Liver (tissue), 9 donors: ENCODE measurements around the gene POLN. TPM values are rescaled to one million over a fixed set of nuclear protein-coding genes. Genes with fewer than 3 reads are reported as not detected.
A peak's percentile ranks its signal among the peaks of the same experiment; 100 is the strongest.

Experiments used
- DNase-seq: peaks from one replicate; pipeline ENCODE4 v3.0.0-alpha.2; 2017; ENCODE audit warnings: low spot score
- H3K27ac ChIP-seq, 2 donors: one replicate each; pipeline ENCODE4 v1.7.0; 2013; ENCODE audit warnings: inconsistent platforms in 2 of 2, low read length in 2 of 2, control low read depth in 1 of 2, low read depth in 1 of 2, mild to moderate bottlenecking in 1 of 2
- H3K27me3 ChIP-seq, 4 donors: one replicate each; pipeline versions ENCODE4 v1.6.1 to v1.7.0; 2013; ENCODE audit warnings: low read length in 3 of 4, inconsistent platforms in 1 of 4, mild to moderate bottlenecking in 1 of 4, moderate library complexity in 1 of 4; ENCODE audit not compliant: control insufficient read depth in 4 of 4, insufficient read depth in 4 of 4
- H3K36me3 ChIP-seq, 4 donors: one replicate each; pipeline versions ENCODE4 v1.6.1 to v1.7.0; 2013; ENCODE audit warnings: low read length in 3 of 4, mild to moderate bottlenecking in 3 of 4, low read depth in 1 of 4, moderate library complexity in 1 of 4; ENCODE audit not compliant: control insufficient read depth in 4 of 4, insufficient read depth in 3 of 4
- H3K4me1 ChIP-seq, 4 donors: one replicate each; pipeline versions ENCODE4 v1.6.1 to v1.7.0; 2013; ENCODE audit warnings: low read length in 3 of 4, mild to moderate bottlenecking in 3 of 4, moderate library complexity in 1 of 4; ENCODE audit not compliant: control insufficient read depth in 4 of 4, insufficient read depth in 4 of 4
- H3K4me3 ChIP-seq, 3 donors: one replicate each; pipeline versions ENCODE4 v1.6.1 to v1.7.0; 2013; ENCODE audit warnings: low read length in 3 of 3, control low read depth in 1 of 3, low read depth in 1 of 3, mild to moderate bottlenecking in 1 of 3
- H3K9ac ChIP-seq, 2 donors: one replicate each; pipeline ENCODE4 v1.7.0; 2013; ENCODE audit warnings: low read length in 2 of 2, mild to moderate bottlenecking in 2 of 2, moderate library complexity in 2 of 2, control low read depth in 1 of 2, low read depth in 1 of 2
- H3K9me3 ChIP-seq, 4 donors: one replicate each; pipeline versions ENCODE4 v1.6.1 to v1.7.0; 2013; ENCODE audit warnings: low read length in 3 of 4; ENCODE audit not compliant: control insufficient read depth in 4 of 4
- EGR1 ChIP-seq, 2 donors: IDR thresholded peaks; 2 replicates each; pipeline ENCODE4 v1.6.1; 2016 to 2018; ENCODE audit warnings: antibody characterized with exemption in 2 of 2, low read depth in 2 of 2
- FOXA1 ChIP-seq: IDR thresholded peaks from 2 replicates; pipeline ENCODE4 v1.6.1; 2016; ENCODE audit warnings: antibody characterized with exemption
- GABPA ChIP-seq, 2 donors: IDR thresholded peaks in 1 of 2; conservative IDR thresholded peaks in 1 of 2; 2 replicates each; pipeline ENCODE4 v1.6.1; 2016; ENCODE audit warnings: antibody characterized with exemption in 2 of 2, mild to moderate bottlenecking in 1 of 2, moderate library complexity in 1 of 2
- HNF4A ChIP-seq, 2 donors: conservative IDR thresholded peaks; 2 replicates each; pipeline ENCODE4 v1.6.1; 2016; ENCODE audit warnings: antibody characterized with exemption in 2 of 2, mild to moderate bottlenecking in 2 of 2
- HNF4G ChIP-seq: IDR thresholded peaks from 2 replicates; pipeline ENCODE4 v1.6.1; 2016; ENCODE audit warnings: antibody characterized with exemption
- JUND ChIP-seq, 2 donors: IDR thresholded peaks; 2 replicates each; pipeline ENCODE4 v1.6.1; 2016; ENCODE audit warnings: antibody characterized with exemption in 2 of 2
- MAX ChIP-seq: IDR thresholded peaks from 2 replicates; pipeline ENCODE4 v1.6.1; 2016; ENCODE audit warnings: antibody characterized with exemption
- NR2F2 ChIP-seq: IDR thresholded peaks from 2 replicates; pipeline ENCODE4 v1.6.1; 2016; ENCODE audit warnings: antibody characterized with exemption
- RAD21 ChIP-seq, 2 donors: IDR thresholded peaks; 2 replicates each; pipeline ENCODE4 v1.6.1; 2016; ENCODE audit warnings: antibody characterized with exemption in 2 of 2, mild to moderate bottlenecking in 2 of 2
- RXRA ChIP-seq, 2 donors: IDR thresholded peaks; 2 replicates each; pipeline ENCODE4 v1.6.1; 2017 to 2018; ENCODE audit warnings: antibody characterized with exemption in 2 of 2, mild to moderate bottlenecking in 1 of 2
- SP1 ChIP-seq: IDR thresholded peaks from 2 replicates; pipeline ENCODE4 v1.6.1; 2018; ENCODE audit warnings: antibody characterized with exemption, mild to moderate bottlenecking
- TAF1 ChIP-seq: conservative IDR thresholded peaks from 2 replicates; pipeline ENCODE4 v1.6.1; 2016; ENCODE audit warnings: antibody characterized with exemption, mild to moderate bottlenecking
- YY1 ChIP-seq: IDR thresholded peaks from 2 replicates; pipeline ENCODE4 v1.6.1; 2016; ENCODE audit warnings: antibody characterized with exemption, mild to moderate bottlenecking
- ZBTB33 ChIP-seq: IDR thresholded peaks from 2 replicates; pipeline ENCODE4 v1.6.1; 2016; ENCODE audit warnings: antibody characterized with exemption
- WGBS: extraction: QIAGEN DNeasy Blood & Tissue Kit; methylation state at CpG from one replicate; pipeline ENCODE4 v1.1.7; 2013; 5-methylcytosine and 5-hydroxymethylcytosine counted together
- polyA plus RNA-seq, 2 donors: library from polyadenylated mRNA; stranded (reverse) in 1 of 2; unstranded in 1 of 2; fragments of 200-250 nt in 1 of 2; fragments of >200 nt in 1 of 2; fragmentation: Nextera tagmentation in 1 of 2; extraction: Ambion mirVana in 1 of 2; gene quantifications; one replicate each; pipeline versions ENCODE4 v1.2.1 to v1.2.3, GENCODE V29; 2013 to 2015
- total RNA-seq, 2 donors: library from RNA; depleted of rRNA; stranded (reverse); fragments of >200 nt; gene quantifications; one replicate each; pipeline ENCODE4 v1.2.3, GENCODE V29; 2014
- TF ChIP-seq, protein P1 (sequence below): IDR thresholded peaks from 2 replicates; pipeline ENCODE4 v1.6.1; 2016; ENCODE audit warnings: antibody characterized with exemption, mild to moderate bottlenecking
- TF ChIP-seq, protein P2 (sequence below): IDR thresholded peaks from 2 replicates; pipeline ENCODE4 v1.6.1; 2016; ENCODE audit warnings: antibody characterized with exemption
- donor health status: healthy.
- donor health status: healthy.
- donor health status: healthy.
- donor health status: healthy.
- donor health status: healthy.

POLN gene
- total and polyA plus RNA-seq, 4 donors = 0.44 to 2.3 (median 1.4) TPM

DNA sequence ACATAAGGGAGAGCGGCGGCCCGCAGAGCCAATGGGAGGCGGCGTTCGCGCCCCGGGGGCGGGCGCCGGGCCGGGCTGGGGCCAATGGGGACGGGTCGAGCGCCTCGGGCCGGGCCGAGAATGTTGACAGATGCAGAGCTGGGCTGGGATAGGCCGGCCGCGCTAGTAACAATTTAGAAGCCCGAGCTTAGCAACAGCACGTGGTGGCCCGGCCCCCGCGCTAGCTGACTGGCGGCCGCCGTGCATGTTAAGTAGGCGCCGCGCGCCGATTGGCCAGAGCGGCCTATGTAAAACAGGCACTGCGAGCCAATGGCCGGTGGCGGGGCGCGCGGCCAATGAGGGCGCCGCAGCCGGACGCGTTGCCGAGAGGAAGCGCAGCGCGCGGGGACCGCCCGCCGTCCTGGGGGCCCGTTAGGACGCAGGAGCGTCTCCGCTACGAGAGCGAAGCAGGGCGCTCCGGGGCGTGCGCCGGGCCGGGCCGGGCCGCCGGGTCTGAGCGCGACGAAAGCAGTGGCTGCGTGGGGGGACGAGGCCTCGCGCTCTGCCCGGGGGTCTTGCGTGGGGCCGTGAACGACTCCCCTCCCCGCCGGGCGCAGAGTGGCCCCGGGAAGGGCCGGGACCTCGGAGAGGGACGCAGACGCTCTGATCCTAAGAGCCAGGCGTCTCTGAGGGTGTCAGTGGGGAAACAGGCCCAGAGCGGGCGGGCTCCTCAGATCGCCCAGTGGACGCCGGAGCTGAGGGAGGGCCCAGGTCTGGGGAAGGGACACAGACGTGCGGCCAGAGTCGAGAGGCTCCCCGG, 20.4 kb upstream of the POLN start:
- Histone ChIP-seq H3K4me1 (peaks cover 8 to 43% (median 25%) of the 10 kb centered on the region in 4 donors), H3K36me3 (peaks cover 0 to 2% (median under 1%) of the 10 kb centered on the region in 4 donors), H3K9me3 (no peaks in the 10 kb centered on the region), H3K9ac (peak overlapping the region in 1 of 2 donors; percentile 43), H3K27me3 (no peaks in the 10 kb centered on the region), H3K27ac (peak overlapping the region; percentile 81 to 85), H3K4me3 (peak overlapping the region; percentile 14 to 89 (median 72))
- TF ChIP-seq HNF4A (conservative IDR thresholded peaks at IDR 0.05) (no peak), YY1 (peak; percentile 50), NR2F2 (no peak), FOXA1 (no peak), SP1 (peak; percentile 85), EGR1 (IDR thresholded peaks at IDR 0.05; ENCODE audit: low read depth in 2 of 2) (peak in 1 of 2 donors; percentile 63), RAD21 (IDR thresholded peaks at IDR 0.05) (no peak), GABPA (IDR thresholded peaks at IDR 0.05 in 1 of 2, conservative IDR thresholded peaks at IDR 0.05 in 1 of 2) (no peak)
- under 1% methylated on average over 98 of the region's 98 CpGs for WGBS
- peak; percentile 97 for DNase-seq

DNA sequence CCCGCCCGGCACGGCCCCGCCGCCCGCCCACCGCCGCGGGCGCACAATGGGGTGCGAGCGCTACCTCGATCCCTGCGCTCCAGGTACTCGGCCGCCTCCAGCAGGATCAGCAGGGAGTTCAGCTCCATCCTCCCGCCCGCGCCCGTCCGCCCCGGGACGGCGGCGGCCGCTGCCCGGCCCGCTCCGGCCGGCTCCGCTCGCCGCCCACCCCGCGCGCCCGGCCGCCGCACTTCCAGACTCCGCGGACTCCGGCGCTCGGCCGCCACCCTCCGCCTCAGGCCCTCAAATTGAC, 19.9 kb upstream of the POLN start, which contains the start of gene MXD4:
Gene MXD4, minus strand, starts transcription at position 257 of the 292 bp plus-strand sequence. Its CDS starts 129 bp downstream, at position 128.
- TF ChIP-seq EGR1 (IDR thresholded peaks at IDR 0.05; ENCODE audit: low read depth in 2 of 2) (no peak), MAX (no peak), RXRA (IDR thresholded peaks at IDR 0.05) (no peak), SP1 (no peak), HNF4A (conservative IDR thresholded peaks at IDR 0.05) (no peak), TAF1 (no peak), RAD21 (IDR thresholded peaks at IDR 0.05) (no peak), JUND (IDR thresholded peaks at IDR 0.05) (no peak), FOXA1 (no peak), HNF4G (no peak), YY1 (no peak), NR2F2 (no peak), ZBTB33 (no peak)
- TF ChIP-seq, protein P1, sequence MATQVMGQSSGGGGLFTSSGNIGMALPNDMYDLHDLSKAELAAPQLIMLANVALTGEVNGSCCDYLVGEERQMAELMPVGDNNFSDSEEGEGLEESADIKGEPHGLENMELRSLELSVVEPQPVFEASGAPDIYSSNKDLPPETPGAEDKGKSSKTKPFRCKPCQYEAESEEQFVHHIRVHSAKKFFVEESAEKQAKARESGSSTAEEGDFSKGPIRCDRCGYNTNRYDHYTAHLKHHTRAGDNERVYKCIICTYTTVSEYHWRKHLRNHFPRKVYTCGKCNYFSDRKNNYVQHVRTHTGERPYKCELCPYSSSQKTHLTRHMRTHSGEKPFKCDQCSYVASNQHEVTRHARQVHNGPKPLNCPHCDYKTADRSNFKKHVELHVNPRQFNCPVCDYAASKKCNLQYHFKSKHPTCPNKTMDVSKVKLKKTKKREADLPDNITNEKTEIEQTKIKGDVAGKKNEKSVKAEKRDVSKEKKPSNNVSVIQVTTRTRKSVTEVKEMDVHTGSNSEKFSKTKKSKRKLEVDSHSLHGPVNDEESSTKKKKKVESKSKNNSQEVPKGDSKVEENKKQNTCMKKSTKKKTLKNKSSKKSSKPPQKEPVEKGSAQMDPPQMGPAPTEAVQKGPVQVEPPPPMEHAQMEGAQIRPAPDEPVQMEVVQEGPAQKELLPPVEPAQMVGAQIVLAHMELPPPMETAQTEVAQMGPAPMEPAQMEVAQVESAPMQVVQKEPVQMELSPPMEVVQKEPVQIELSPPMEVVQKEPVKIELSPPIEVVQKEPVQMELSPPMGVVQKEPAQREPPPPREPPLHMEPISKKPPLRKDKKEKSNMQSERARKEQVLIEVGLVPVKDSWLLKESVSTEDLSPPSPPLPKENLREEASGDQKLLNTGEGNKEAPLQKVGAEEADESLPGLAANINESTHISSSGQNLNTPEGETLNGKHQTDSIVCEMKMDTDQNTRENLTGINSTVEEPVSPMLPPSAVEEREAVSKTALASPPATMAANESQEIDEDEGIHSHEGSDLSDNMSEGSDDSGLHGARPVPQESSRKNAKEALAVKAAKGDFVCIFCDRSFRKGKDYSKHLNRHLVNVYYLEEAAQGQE = no peak
- TF ChIP-seq, protein P2, sequence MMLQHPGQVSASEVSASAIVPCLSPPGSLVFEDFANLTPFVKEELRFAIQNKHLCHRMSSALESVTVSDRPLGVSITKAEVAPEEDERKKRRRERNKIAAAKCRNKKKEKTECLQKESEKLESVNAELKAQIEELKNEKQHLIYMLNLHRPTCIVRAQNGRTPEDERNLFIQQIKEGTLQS = no peak
- H3K4me1 ChIP-seq = peaks cover 8 to 48% (median 27%) of the 10 kb centered on the region in 4 donors

More for the DNA sequence above, 19.9 kb upstream of the POLN start, which contains the start of gene MXD4:
- no peak for DNase-seq
- Histone ChIP-seq H3K4me3 (peak within 1 kb of the TSS; percentile 61 to 89 (median 79)), H3K9ac (peak within 1 kb of the TSS; percentile 48 to 49), H3K36me3 (peaks cover 0 to 3% (median 1%) of the 10 kb centered on the region in 4 donors), H3K27me3 (no peaks in the 10 kb centered on the region), H3K9me3 (no peaks in the 10 kb centered on the region), H3K27ac (peak within 1 kb of the TSS; percentile 81 to 85)
- WGBS = under 1% methylated on average over 46 of the region's 46 CpGs
